HG03135 (cell line): ENCODE measurements around the gene GRAMD2B.

Experiments
- ATAC-seq: cut with Tn5 transposase; IDR thresholded peaks from one replicate; pipeline ENCODE4 v1.9.1; 2021; ENCODE audit warnings: mild to moderate bottlenecking, moderate library complexity; ENCODE audit not compliant: unreplicated experiment

The GRAMD2B gene

DNA sequence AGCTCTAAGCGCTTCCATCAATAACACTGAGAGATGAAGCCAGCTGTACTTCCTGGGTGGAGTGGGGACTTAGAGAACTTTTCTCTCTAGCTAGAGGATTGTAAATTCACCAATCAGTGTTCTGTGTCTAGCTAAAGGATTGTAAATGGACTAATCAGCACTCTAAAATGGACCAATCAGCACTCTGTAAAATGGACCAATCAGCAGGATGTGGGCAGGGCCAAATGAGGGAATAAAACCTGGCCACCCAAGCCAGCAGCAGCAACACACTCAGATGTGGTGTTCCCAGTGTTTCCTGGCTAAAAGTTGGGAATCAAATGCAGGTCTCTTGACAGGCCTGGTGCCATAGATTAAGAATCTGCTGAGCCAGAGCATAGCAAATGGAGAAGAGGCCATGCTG is 111.3 kb downstream of the GRAMD2B start:
- ATAC-seq = no peak

DNA sequence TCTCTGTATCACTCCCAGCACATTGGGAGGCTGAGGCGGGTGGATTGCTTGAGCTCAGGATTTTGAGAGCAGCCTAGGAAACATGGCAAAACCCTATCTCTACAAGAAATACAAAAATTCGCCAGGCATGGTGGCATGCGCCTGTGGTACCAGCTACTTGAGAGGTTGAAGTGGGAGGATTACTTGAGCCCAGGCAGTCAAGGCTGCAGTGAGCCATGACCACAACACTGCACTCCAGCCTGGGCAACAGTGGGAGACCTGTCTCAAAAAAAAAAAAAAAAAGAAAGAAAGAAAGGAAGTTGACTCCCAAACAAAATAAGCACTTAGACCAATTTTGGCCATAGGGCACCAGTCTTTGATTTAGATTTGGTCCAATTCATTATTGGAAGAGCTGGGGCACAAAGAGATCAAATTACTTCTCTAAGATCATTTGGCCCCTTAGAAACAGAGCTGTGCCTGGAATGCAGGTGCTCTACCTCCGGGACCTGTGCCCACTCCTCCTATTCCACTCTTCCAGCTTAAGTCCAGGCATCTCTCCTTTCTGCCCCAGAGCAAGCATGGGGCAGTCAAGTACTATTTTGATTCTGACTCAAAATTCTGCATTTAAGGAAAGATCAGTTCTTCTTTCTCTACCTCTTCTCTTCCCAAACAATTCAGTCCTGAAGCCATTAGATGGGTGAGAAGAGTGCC is 112.8 kb downstream of the GRAMD2B start:
- no peak for ATAC-seq

DNA sequence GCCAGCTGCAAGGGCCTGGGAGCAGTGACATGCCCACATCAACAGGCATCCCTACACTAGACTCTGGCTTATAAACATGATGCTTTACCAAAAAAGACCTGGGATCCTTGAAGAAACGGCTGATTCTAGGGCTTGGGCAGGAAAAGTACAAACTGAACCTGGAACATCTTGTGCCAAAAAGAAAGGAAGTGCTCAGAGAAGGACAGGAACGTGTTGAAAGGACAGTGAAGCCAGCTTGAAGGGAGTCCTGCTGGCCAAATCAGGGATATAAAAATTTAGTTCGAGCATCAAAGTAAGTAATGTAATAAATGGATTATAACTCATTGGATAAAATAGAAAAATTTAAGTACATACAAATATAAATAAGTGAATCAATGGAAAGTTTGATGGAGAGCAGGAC is 113.7 kb downstream of the GRAMD2B start:
- ATAC-seq = no peak

DNA sequence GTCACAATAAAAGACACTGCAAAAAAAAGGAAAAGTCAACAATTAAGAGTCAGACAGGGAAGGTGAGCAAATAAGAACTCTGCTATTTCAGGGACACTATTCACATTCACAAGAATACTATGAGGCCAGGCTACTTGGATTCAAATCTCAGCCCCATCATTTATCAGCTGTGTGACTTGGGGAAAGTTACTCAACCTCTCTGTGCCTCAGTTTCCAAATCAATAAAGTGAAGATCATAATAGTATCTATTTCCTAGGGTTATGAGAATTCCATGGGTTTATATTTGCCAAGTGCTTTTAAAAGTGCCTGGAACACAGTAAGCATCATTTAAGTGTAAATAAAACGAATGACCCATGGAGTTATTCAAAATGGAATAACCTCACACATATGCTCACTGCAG is 115.4 kb downstream of the GRAMD2B start:
- ATAC-seq = no peak

DNA sequence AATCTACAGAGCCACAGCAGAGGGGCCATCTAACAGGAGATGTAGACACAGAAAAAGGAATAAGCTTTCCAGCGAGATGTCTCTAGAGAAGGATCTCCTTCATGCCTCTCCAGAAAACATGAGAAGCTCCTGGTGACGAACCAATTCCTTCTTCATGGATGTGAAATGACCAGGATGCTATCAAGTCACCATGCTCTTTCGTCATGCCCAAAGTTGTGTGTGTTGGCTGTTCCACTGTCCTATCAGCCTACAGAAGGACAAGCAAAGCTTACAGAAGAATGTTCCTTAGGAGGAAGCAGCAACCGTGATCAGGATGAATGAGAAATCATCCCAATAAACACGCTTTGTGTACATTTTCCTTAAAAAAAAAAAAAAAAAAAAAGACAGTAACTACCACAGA is 117.4 kb downstream of the GRAMD2B start:
- ATAC-seq = no peak

DNA sequence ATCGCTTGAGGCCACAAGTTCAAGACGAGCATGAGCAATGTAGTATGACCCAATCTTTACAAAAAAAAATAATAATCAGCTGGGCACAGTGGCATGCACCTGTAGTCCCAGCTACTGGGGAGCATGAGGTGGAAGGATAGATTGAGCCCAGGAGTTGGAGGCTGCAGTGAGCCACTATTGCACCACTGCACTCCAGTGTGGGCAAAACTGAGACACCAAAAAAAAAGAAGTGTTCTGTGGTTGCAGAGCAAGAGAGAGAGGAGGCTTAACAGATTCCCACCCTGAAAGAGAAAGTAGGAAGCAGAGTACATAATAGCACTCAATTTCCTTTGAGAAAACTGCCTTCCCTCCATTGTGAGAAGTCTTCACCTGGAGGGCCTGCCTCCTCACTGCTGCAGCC is 119.2 kb downstream of the GRAMD2B start:
- ATAC-seq = no peak

DNA sequence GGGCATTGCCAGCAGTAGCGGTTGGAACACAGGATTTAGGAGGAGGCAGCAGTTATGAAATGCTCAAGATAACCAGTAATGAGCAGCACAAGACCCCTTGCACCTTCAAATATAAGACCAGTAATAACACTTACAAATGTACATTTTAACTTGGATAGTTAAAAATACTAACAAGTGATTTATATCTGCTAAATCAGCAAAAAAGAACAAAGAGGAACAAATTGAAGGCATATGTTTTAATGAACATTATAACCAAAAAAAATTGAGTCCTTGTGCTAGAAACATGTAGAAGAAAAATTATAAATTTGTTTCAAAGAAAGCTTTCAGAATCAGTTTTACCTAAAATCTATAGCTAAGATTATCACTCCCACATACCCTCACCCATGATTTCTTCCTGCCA is 119.8 kb downstream of the GRAMD2B start:
- no peak for ATAC-seq

DNA sequence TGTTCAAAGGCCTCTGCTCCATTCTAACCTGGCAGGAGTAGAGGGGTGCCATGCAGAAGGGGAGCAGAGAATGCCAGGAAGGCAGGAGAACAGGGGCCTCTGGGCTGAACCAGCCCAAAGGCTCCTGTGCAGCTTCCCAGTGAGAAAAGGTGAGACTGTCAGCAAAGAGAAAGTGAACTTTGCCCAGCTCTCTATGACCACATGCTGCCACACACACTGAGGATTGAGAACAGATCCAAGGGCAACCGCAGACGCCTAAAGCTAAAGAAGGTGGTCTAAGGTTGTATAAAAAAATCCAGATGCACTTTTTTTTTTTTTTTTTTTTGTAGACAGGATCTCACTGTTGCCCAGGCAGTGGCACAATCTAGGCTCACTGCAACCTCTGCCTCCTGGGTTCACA is 120.5 kb downstream of the GRAMD2B start:
- ATAC-seq = no peak
